Activated naive CD4-positive, alpha-beta T cell treated with anti-CD3 and anti-CD28 coated beads, Interleukin-2, amount 10 ng/mL, durations not matched to agents 7 days and 5 days (primary cell): ENCODE results near the gene CYTH3.

Source experiments
- CTCF ChIA-PET: fragments of 350-600 bp; sonication (Branson Sonifier 250); formaldehyde crosslinking; loops from one replicate; lab custom pipeline; 2021; ENCODE audit warnings: antibody characterized with exemption; lab: Charles Lee
- DNase-seq: peaks from one replicate; pipeline ENCODE4 v3.0.0-alpha.2; 2020
- H3K27ac Mint-ChIP-seq: one replicate; pipeline ENCODE4 v1.8.0; 2021; ENCODE audit warnings: mild to moderate bottlenecking, moderate library complexity, mixed read lengths
- H3K27me3 Mint-ChIP-seq: one replicate; pipeline ENCODE4 v1.8.0; 2021; ENCODE audit warnings: mild to moderate bottlenecking, mixed read lengths
- H3K36me3 Mint-ChIP-seq: one replicate; pipeline ENCODE4 v1.8.0; 2021; ENCODE audit warnings: mixed read lengths
- H3K4me1 Mint-ChIP-seq: one replicate; pipeline ENCODE4 v1.8.0; 2021; ENCODE audit warnings: mixed read lengths
- H3K4me3 Mint-ChIP-seq: one replicate; pipeline ENCODE4 v1.8.0; 2021; ENCODE audit warnings: mild to moderate bottlenecking, moderate library complexity, mixed read lengths
- H3K9me3 Mint-ChIP-seq: one replicate; pipeline ENCODE4 v1.8.0; 2021; ENCODE audit warnings: mixed read lengths

Gene CYTH3

GRCh38 chr7:6170571-6171531 is 101.6 kb downstream of the CYTH3 start:
- Mint-ChIP-seq H3K4me3 (peak overlapping the region; percentile 45), H3K4me1 (no peaks in the 10 kb centered on the region), H3K27ac (no peak overlapping the region), H3K9me3 (no peaks in the 10 kb centered on the region), H3K27me3 (peaks cover 6% of the 10 kb centered on the region), H3K36me3 (no peaks in the 10 kb centered on the region)
- no peak for DNase-seq
- CTCF ChIA-PET, result no interaction called here

GRCh38 chr7:6169805-6170520 is 102.5 kb downstream of the CYTH3 start:
- CTCF ChIA-PET, result no interaction called here
- no peak overlapping the region for H3K27ac Mint-ChIP-seq
- H3K9me3 Mint-ChIP-seq, result no peaks in the 10 kb centered on the region

GRCh38 chr7:6168477-6168868 is 104.0 kb downstream of the CYTH3 start:
- no peak for DNase-seq
- no peaks in the 10 kb centered on the region for H3K9me3 Mint-ChIP-seq
- no peak overlapping the region for H3K27ac Mint-ChIP-seq
- H3K36me3 Mint-ChIP-seq, result no peaks in the 10 kb centered on the region
- H3K4me1 Mint-ChIP-seq, result no peaks in the 10 kb centered on the region
- CTCF ChIA-PET, result no interaction called here
- no peak overlapping the region for H3K4me3 Mint-ChIP-seq
- H3K27me3 Mint-ChIP-seq, result peaks cover 6% of the 10 kb centered on the region

More at GRCh38 chr7:6169805-6170520, 102.5 kb downstream of the CYTH3 start:
- Mint-ChIP-seq H3K4me1 (no peaks in the 10 kb centered on the region), H3K4me3 (peak overlapping the region; percentile 45), H3K27me3 (peaks cover 6% of the 10 kb centered on the region), H3K36me3 (no peaks in the 10 kb centered on the region)
- DNase-seq, result no peak

GRCh38 chr7:6167587-6168476 is 104.6 kb downstream of the CYTH3 start:
- Mint-ChIP-seq H3K9me3 (no peaks in the 10 kb centered on the region), H3K27ac (no peak overlapping the region), H3K27me3 (peaks cover 6% of the 10 kb centered on the region), H3K36me3 (no peaks in the 10 kb centered on the region), H3K4me1 (peaks cover 4% of the 10 kb centered on the region), H3K4me3 (no peak overlapping the region)
- DNase-seq, result no peak
- CTCF ChIA-PET, result no interaction called here

GRCh38 chr7:6167004-6167551 is 105.3 kb downstream of the CYTH3 start:
- Mint-ChIP-seq H3K9me3 (no peaks in the 10 kb centered on the region), H3K36me3 (no peaks in the 10 kb centered on the region), H3K4me3 (no peak overlapping the region), H3K27ac (no peak overlapping the region), H3K27me3 (peaks cover 6% of the 10 kb centered on the region), H3K4me1 (peaks cover 9% of the 10 kb centered on the region)
- DNase-seq, result no peak
- CTCF ChIA-PET, result no interaction called here

GRCh38 chr7:6166443-6166891 is 106.0 kb downstream of the CYTH3 start:
- DNase-seq, result no peak
- H3K4me1 Mint-ChIP-seq, result peaks cover 15% of the 10 kb centered on the region
- no peak overlapping the region for H3K4me3 Mint-ChIP-seq
- CTCF ChIA-PET, result no interaction called here
- H3K9me3 Mint-ChIP-seq, result no peaks in the 10 kb centered on the region
- no peak overlapping the region for H3K27ac Mint-ChIP-seq
- H3K27me3 Mint-ChIP-seq, result peaks cover 4% of the 10 kb centered on the region
- H3K36me3 Mint-ChIP-seq, result no peaks in the 10 kb centered on the region

GRCh38 chr7:6165521-6166320 is 106.7 kb downstream of the CYTH3 start:
- CTCF ChIA-PET, result no interaction called here
- Mint-ChIP-seq H3K4me3 (no peak overlapping the region), H3K27ac (no peak overlapping the region), H3K9me3 (no peaks in the 10 kb centered on the region), H3K27me3 (no peaks in the 10 kb centered on the region), H3K4me1 (peaks cover 21% of the 10 kb centered on the region), H3K36me3 (no peaks in the 10 kb centered on the region)
- no peak for DNase-seq

GRCh38 chr7:6165075-6165474 is 107.3 kb downstream of the CYTH3 start:
- no peak overlapping the region for H3K4me3 Mint-ChIP-seq
- no peak overlapping the region for H3K27ac Mint-ChIP-seq
- peaks cover 3% of the 10 kb centered on the region for H3K36me3 Mint-ChIP-seq
- no peaks in the 10 kb centered on the region for H3K27me3 Mint-ChIP-seq
- H3K4me1 Mint-ChIP-seq, result peaks cover 21% of the 10 kb centered on the region
- no peaks in the 10 kb centered on the region for H3K9me3 Mint-ChIP-seq
- CTCF ChIA-PET, result no interaction called here
- no peak for DNase-seq

- Mint-ChIP-seq H3K4me3 (no peak overlapping the region), H3K27me3 (no peaks in the 10 kb centered on the region), H3K9me3 (no peaks in the 10 kb centered on the region), H3K27ac (no peak overlapping the region), H3K36me3 (peaks cover 4% of the 10 kb centered on the region), H3K4me1 (peaks cover 21% of the 10 kb centered on the region)
- CTCF ChIA-PET, result no interaction called here
- no peak for DNase-seq
Measured at GRCh38 chr7:6164491-6164890, 107.9 kb downstream of the CYTH3 start.

- Mint-ChIP-seq H3K9me3 (no peaks in the 10 kb centered on the region), H3K4me1 (peaks cover 21% of the 10 kb centered on the region), H3K4me3 (no peak overlapping the region), H3K27ac (no peak overlapping the region), H3K27me3 (no peaks in the 10 kb centered on the region), H3K36me3 (peaks cover 7% of the 10 kb centered on the region)
- DNase-seq, result no peak
- CTCF ChIA-PET, result no interaction called here
Measured at GRCh38 chr7:6164010-6164409, 108.4 kb downstream of the CYTH3 start.

- no peaks in the 10 kb centered on the region for H3K27me3 Mint-ChIP-seq
- no peak for DNase-seq
- H3K4me3 Mint-ChIP-seq, result no peak overlapping the region
- H3K9me3 Mint-ChIP-seq, result no peaks in the 10 kb centered on the region
- H3K36me3 Mint-ChIP-seq, result peaks cover 9% of the 10 kb centered on the region
- peaks cover 21% of the 10 kb centered on the region for H3K4me1 Mint-ChIP-seq
- CTCF ChIA-PET, result no interaction called here
- H3K27ac Mint-ChIP-seq, result no peak overlapping the region
Measured at GRCh38 chr7:6163402-6163801, 109.0 kb downstream of the CYTH3 start.

GRCh38 chr7:6162650-6163366 is 109.6 kb downstream of the CYTH3 start:
- H3K36me3 Mint-ChIP-seq, result peaks cover 12% of the 10 kb centered on the region
- no peaks in the 10 kb centered on the region for H3K27me3 Mint-ChIP-seq
- no peak overlapping the region for H3K27ac Mint-ChIP-seq
- DNase-seq, result no peak
- CTCF ChIA-PET, result no interaction called here
- H3K4me3 Mint-ChIP-seq, result no peak overlapping the region
- H3K4me1 Mint-ChIP-seq, result peaks cover 21% of the 10 kb centered on the region
- H3K9me3 Mint-ChIP-seq, result no peaks in the 10 kb centered on the region

GRCh38 chr7:6162331-6162620 is 110.1 kb downstream of the CYTH3 start:
- no peaks in the 10 kb centered on the region for H3K9me3 Mint-ChIP-seq
- peaks cover 21% of the 10 kb centered on the region for H3K4me1 Mint-ChIP-seq
- H3K27ac Mint-ChIP-seq, result no peak overlapping the region
- no peaks in the 10 kb centered on the region for H3K27me3 Mint-ChIP-seq
- CTCF ChIA-PET, result no interaction called here
- peaks cover 15% of the 10 kb centered on the region for H3K36me3 Mint-ChIP-seq
- no peak for DNase-seq
- H3K4me3 Mint-ChIP-seq, result no peak overlapping the region
